Ovary (tissue), 3 donors: Measurements from ENCODE around the gene ATG5.
"Not testable (repeated sequence)": the region's sequence is repeated elsewhere in the genome, so short reads cannot be mapped to it uniquely, and the experiment has no call there.

Experiments
- EP300 ChIP-seq: sonication (generic); formaldehyde crosslinking; IDR thresholded peaks from one replicate; pipeline ENCODE4 v1.6.1; 2017; ENCODE audit warnings: antibody characterized with exemption
- POLR2A ChIP-seq: fragments of 450-650 bp; IDR thresholded peaks from one replicate; pipeline ENCODE4 v1.6.1; 2017; ENCODE audit warnings: antibody characterized with exemption, mild to moderate bottlenecking, moderate library complexity
- TF ChIP-seq, protein P1 (sequence below), 3 donors: fragments of 450-650 bp in 2 of 3; fragments of 200-600 bp in 1 of 3; IDR thresholded peaks; one replicate each; pipeline versions ENCODE4 v1.5.1 to v1.8.0; 2016 to 2022; ENCODE audit warnings: antibody characterized with exemption in 3 of 3, mild to moderate bottlenecking in 1 of 3
- donor health status: DM: no; HTN: no; CAD: no.

DNA sequence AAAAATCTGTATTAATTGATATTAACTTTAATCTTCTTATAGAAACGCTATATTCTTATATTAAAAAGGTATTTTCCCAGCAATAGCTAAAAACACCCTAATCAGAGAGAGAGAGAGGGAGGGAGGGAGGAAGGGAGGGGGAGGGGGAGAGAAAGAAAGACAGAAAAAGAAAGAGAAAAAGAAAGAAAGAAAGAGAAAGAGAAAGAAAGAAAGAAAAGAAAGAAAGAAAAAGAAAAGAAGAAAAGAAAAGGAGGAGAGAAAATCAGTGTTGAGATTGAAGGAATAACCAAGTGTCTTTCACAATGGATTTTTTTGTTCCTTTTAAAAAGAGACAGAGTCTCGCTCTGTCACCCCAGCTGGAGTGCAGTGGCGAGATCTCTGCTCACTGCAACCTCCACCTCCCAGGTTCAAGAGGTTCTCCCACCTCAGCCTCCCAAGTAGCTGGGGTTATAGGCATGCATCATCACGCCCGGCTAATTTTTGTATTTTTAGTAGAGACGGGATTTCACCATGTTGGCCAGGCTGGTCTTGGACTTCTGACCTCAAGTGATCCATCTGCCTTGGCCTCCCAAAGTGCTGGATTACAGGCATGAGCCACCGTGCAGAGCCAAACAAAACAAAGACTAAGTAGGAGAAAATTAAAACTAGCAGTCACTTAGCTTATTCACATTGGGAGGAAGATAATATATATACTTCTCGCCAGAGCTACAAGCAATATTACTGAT, 73.9 kb downstream of the ATG5 start:
- TF ChIP-seq, protein P1, sequence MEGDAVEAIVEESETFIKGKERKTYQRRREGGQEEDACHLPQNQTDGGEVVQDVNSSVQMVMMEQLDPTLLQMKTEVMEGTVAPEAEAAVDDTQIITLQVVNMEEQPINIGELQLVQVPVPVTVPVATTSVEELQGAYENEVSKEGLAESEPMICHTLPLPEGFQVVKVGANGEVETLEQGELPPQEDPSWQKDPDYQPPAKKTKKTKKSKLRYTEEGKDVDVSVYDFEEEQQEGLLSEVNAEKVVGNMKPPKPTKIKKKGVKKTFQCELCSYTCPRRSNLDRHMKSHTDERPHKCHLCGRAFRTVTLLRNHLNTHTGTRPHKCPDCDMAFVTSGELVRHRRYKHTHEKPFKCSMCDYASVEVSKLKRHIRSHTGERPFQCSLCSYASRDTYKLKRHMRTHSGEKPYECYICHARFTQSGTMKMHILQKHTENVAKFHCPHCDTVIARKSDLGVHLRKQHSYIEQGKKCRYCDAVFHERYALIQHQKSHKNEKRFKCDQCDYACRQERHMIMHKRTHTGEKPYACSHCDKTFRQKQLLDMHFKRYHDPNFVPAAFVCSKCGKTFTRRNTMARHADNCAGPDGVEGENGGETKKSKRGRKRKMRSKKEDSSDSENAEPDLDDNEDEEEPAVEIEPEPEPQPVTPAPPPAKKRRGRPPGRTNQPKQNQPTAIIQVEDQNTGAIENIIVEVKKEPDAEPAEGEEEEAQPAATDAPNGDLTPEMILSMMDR (IDR thresholded peaks at IDR 0.05) = not testable (repeated sequence)
- TF ChIP-seq POLR2A, EP300: not testable (repeated sequence)
